Liver (tissue), 3 donors: ENCODE measurements around the gene DPM2.

Experiments used
- GABPA ChIP-seq, 2 donors: IDR thresholded peaks in 1 of 2; conservative IDR thresholded peaks in 1 of 2; 2 replicates each; pipeline ENCODE4 v1.6.1; 2016; ENCODE audit warnings: antibody characterized with exemption in 2 of 2, mild to moderate bottlenecking in 1 of 2, moderate library complexity in 1 of 2
- JUND ChIP-seq, 2 donors: IDR thresholded peaks; 2 replicates each; pipeline ENCODE4 v1.6.1; 2016; ENCODE audit warnings: antibody characterized with exemption in 2 of 2
- RAD21 ChIP-seq, 2 donors: IDR thresholded peaks; 2 replicates each; pipeline ENCODE4 v1.6.1; 2016; ENCODE audit warnings: antibody characterized with exemption in 2 of 2, mild to moderate bottlenecking in 2 of 2
- SP1 ChIP-seq: IDR thresholded peaks from 2 replicates; pipeline ENCODE4 v1.6.1; 2018; ENCODE audit warnings: antibody characterized with exemption, mild to moderate bottlenecking
- YY1 ChIP-seq: IDR thresholded peaks from 2 replicates; pipeline ENCODE4 v1.6.1; 2016; ENCODE audit warnings: antibody characterized with exemption, mild to moderate bottlenecking
- TF ChIP-seq, protein P1 (sequence below): fragments of 150-350 bp; IDR thresholded peaks from 2 replicates; pipeline ENCODE4 v1.5.1; 2017; ENCODE audit warnings: improper control_type of control experiment, low read depth, low read length; ENCODE audit not compliant: missing input control
- TF ChIP-seq, protein P2 (sequence below): IDR thresholded peaks from 2 replicates; pipeline ENCODE4 v1.6.1; 2016; ENCODE audit warnings: antibody characterized with exemption
- TF ChIP-seq, protein P3 (sequence below): IDR thresholded peaks from 2 replicates; pipeline ENCODE4 v1.6.1; 2016; ENCODE audit warnings: antibody characterized with exemption
- TF ChIP-seq, protein P4 (sequence below): IDR thresholded peaks from 2 replicates; pipeline ENCODE4 v1.6.1; 2016; ENCODE audit warnings: antibody characterized with exemption, mild to moderate bottlenecking
- TF ChIP-seq, protein P5 (sequence below): IDR thresholded peaks from 2 replicates; pipeline ENCODE4 v1.6.1; 2016; ENCODE audit warnings: antibody characterized with exemption
- donor health status: healthy.
- donor health status: healthy.

DNA sequence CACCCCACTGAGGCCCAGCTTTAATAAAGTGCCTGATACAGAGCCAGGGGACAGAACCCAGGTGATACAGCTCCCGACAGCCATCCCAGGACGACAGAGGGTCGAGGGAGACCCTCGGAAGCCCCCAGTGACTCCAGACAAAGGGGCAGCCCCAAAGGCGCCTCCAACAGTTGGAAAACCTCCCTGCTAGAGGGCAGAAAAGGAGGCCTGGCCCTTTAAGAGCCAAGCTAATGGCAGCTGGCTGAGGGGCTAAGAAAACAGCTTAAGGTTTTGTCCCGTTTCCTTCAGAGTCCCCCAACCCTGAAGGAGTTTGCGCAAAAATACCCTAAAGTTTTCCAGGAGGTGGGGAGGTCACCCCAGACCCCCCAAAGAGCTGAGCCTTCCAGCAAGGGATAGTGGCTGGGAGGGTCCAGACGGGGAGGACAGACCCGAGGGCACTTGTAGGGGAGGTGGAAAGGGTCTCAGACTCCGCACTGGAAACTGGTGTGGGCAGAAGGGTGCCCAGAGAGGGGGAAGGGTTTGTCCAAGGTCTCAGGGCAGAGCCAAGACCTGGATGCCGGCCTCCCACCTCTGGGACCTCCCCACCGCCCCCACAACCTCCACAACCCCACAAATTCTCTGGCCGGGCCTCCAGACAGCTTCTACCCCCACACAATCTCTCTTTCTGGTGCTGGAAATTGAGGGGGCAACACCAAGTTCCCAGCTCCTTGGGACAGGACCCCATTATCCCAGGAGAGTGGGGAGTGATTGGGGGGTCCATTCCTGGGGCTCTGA lies 52.0 kb downstream of the DPM2 start:
- TF ChIP-seq, protein P1, sequence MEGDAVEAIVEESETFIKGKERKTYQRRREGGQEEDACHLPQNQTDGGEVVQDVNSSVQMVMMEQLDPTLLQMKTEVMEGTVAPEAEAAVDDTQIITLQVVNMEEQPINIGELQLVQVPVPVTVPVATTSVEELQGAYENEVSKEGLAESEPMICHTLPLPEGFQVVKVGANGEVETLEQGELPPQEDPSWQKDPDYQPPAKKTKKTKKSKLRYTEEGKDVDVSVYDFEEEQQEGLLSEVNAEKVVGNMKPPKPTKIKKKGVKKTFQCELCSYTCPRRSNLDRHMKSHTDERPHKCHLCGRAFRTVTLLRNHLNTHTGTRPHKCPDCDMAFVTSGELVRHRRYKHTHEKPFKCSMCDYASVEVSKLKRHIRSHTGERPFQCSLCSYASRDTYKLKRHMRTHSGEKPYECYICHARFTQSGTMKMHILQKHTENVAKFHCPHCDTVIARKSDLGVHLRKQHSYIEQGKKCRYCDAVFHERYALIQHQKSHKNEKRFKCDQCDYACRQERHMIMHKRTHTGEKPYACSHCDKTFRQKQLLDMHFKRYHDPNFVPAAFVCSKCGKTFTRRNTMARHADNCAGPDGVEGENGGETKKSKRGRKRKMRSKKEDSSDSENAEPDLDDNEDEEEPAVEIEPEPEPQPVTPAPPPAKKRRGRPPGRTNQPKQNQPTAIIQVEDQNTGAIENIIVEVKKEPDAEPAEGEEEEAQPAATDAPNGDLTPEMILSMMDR = no peak
- TF ChIP-seq RAD21 (IDR thresholded peaks at IDR 0.05) = no peak
- TF ChIP-seq, protein P2, sequence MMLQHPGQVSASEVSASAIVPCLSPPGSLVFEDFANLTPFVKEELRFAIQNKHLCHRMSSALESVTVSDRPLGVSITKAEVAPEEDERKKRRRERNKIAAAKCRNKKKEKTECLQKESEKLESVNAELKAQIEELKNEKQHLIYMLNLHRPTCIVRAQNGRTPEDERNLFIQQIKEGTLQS = no peak
- TF ChIP-seq YY1 = no peak
- TF ChIP-seq, protein P3, sequence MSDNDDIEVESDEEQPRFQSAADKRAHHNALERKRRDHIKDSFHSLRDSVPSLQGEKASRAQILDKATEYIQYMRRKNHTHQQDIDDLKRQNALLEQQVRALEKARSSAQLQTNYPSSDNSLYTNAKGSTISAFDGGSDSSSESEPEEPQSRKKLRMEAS = no peak
- TF ChIP-seq, protein P4, sequence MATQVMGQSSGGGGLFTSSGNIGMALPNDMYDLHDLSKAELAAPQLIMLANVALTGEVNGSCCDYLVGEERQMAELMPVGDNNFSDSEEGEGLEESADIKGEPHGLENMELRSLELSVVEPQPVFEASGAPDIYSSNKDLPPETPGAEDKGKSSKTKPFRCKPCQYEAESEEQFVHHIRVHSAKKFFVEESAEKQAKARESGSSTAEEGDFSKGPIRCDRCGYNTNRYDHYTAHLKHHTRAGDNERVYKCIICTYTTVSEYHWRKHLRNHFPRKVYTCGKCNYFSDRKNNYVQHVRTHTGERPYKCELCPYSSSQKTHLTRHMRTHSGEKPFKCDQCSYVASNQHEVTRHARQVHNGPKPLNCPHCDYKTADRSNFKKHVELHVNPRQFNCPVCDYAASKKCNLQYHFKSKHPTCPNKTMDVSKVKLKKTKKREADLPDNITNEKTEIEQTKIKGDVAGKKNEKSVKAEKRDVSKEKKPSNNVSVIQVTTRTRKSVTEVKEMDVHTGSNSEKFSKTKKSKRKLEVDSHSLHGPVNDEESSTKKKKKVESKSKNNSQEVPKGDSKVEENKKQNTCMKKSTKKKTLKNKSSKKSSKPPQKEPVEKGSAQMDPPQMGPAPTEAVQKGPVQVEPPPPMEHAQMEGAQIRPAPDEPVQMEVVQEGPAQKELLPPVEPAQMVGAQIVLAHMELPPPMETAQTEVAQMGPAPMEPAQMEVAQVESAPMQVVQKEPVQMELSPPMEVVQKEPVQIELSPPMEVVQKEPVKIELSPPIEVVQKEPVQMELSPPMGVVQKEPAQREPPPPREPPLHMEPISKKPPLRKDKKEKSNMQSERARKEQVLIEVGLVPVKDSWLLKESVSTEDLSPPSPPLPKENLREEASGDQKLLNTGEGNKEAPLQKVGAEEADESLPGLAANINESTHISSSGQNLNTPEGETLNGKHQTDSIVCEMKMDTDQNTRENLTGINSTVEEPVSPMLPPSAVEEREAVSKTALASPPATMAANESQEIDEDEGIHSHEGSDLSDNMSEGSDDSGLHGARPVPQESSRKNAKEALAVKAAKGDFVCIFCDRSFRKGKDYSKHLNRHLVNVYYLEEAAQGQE = no peak
- TF ChIP-seq SP1 = no peak
- no peak for TF ChIP-seq GABPA (IDR thresholded peaks at IDR 0.05 in 1 of 2, conservative IDR thresholded peaks at IDR 0.05 in 1 of 2)
- TF ChIP-seq, protein P5, sequence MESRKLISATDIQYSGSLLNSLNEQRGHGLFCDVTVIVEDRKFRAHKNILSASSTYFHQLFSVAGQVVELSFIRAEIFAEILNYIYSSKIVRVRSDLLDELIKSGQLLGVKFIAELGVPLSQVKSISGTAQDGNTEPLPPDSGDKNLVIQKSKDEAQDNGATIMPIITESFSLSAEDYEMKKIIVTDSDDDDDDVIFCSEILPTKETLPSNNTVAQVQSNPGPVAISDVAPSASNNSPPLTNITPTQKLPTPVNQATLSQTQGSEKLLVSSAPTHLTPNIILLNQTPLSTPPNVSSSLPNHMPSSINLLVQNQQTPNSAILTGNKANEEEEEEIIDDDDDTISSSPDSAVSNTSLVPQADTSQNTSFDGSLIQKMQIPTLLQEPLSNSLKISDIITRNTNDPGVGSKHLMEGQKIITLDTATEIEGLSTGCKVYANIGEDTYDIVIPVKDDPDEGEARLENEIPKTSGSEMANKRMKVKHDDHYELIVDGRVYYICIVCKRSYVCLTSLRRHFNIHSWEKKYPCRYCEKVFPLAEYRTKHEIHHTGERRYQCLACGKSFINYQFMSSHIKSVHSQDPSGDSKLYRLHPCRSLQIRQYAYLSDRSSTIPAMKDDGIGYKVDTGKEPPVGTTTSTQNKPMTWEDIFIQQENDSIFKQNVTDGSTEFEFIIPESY = no peak
- no peak for TF ChIP-seq JUND (IDR thresholded peaks at IDR 0.05)
